Activated CD4-positive, alpha-beta memory T cell treated with anti-CD3 and anti-CD28 coated beads for 36 hours (primary cell): ENCODE data around the gene CDKAL1. TPM values are rescaled to one million over a fixed set of nuclear protein-coding genes. Genes with fewer than 3 reads are reported as not detected.
A peak's percentile ranks its signal among the peaks of the same experiment; 100 is the strongest.

Source experiments
- CTCF ChIA-PET: fragments of 350-600 bp; sonication (Branson Sonifier 250); formaldehyde crosslinking; loops from one replicate; lab custom pipeline; 2021; ENCODE audit warnings: antibody characterized with exemption, inconsistent platforms; lab: Charles Lee
- POLR2A ChIA-PET: fragments of 350-600 bp; sonication (Branson Sonifier 250); formaldehyde crosslinking; loops from one replicate; lab custom pipeline; 2021; ENCODE audit warnings: antibody characterized with exemption; lab: Charles Lee
- DNase-seq: peaks from one replicate; pipeline ENCODE4 v3.0.0-alpha.2; 2020
- H3K27ac Mint-ChIP-seq: one replicate; pipeline ENCODE4 v1.8.0; 2021; ENCODE audit warnings: mixed read lengths
- H3K27me3 Mint-ChIP-seq: one replicate; pipeline ENCODE4 v1.8.0; 2021; ENCODE audit warnings: mixed read lengths
- H3K36me3 Mint-ChIP-seq: one replicate; pipeline ENCODE4 v1.8.0; 2021; ENCODE audit warnings: mixed read lengths
- H3K4me1 Mint-ChIP-seq: one replicate; pipeline ENCODE4 v1.8.0; 2021; ENCODE audit warnings: low read depth, mixed read lengths
- H3K4me3 Mint-ChIP-seq: one replicate; pipeline ENCODE4 v1.8.0; 2021; ENCODE audit warnings: mild to moderate bottlenecking, mixed read lengths
- H3K9me3 Mint-ChIP-seq: one replicate; pipeline ENCODE4 v1.8.0; 2021; ENCODE audit warnings: mixed read lengths
- intact Hi-C: fragments of 100-400 bp; cut with micrococcal nuclease; formaldehyde crosslinking; loops from one replicate; pipeline ENCODE4 v1.15.1; 2023
- total RNA-seq, 2 experiments: library from RNA; stranded (reverse); gene quantifications; one replicate each; pipeline ENCODE4 v1.2.3, GENCODE V29; 2021

The CDKAL1 gene
- total RNA-seq, 2 experiments from 2014 or later, result 23.1 to 23.2 TPM

DNA sequence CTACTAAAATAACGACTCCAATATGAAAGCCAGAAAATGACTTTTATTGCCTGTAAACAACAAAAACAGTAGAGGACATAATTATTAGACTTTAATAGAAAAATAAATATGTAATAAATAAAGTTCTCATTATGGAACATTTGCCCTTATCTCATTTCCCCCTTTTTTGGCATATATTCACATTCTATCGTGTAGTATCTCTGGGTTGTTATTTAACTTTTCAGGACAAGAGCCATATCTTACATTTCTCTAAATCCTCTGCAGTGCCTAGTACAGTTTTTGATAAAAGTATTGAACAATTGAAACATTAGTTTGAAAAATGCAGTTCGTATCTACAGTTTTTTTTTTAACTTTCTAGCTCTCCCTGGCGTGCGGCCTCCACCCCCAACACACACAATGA, 617.3 kb downstream of the CDKAL1 start:
- POLR2A ChIA-PET, result no interaction called here
- Mint-ChIP-seq H3K27me3 (no peaks in the 10 kb centered on the region), H3K36me3 (peaks cover 4% of the 10 kb centered on the region), H3K27ac (no peak overlapping the region), H3K9me3 (no peaks in the 10 kb centered on the region), H3K4me3 (no peak overlapping the region), H3K4me1 (no peaks in the 10 kb centered on the region)
- DNase-seq, result no peak
- intact Hi-C loops, result no loop called here
- CTCF ChIA-PET, result no interaction called here

DNA sequence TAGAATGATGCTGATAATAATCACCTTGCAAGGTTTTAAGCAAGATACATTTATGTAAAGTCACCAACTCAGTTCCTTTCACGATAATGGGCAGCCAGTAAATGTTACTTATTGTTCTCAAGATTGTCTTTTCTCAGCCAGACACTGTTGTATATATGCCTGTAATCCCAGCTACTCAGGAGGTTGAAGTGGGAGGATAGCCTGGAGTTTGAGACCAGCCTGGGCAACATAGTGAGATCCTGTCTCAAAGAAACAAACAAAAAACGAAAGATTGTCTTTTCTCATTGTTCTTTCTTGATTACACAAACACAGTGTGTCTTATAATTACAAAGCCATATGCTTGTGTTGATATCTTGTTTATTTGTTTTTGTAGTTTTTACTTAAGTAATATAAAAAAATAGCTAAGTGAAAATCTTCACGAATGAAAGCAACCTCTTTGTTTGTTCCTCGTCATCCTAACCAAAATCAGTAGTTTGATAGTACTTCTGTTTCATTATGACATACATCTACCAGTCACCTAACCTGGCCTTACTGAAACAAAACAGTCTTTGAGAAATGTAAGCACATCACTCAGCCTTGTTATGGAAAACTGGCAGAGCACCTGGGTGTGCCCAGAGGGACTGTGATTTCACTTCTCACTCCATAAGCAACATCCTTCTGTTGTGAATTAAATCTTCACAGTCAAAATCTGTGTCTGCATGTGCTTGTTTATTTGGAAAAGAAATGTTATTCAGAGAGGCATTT, 623.1 kb downstream of the CDKAL1 start:
- ChIA-PET CTCF (interaction anchor here (0.6 kb wide), 1 partner anchor 282 kb away, joined by 3 read pairs; no protein-coding TSS in a partner anchor), POLR2A (interaction anchor here (0.6 kb wide), 1 partner anchor 786 kb away, joined by 4 read pairs; no protein-coding TSS in a partner anchor)
- Mint-ChIP-seq H3K27ac (no peak overlapping the region), H3K36me3 (peaks cover 2% of the 10 kb centered on the region), H3K4me3 (no peak overlapping the region), H3K4me1 (peaks cover 7% of the 10 kb centered on the region), H3K9me3 (no peaks in the 10 kb centered on the region), H3K27me3 (no peaks in the 10 kb centered on the region)
- DNase-seq, result peak; percentile 12
- intact Hi-C loops, result no loop called here

DNA sequence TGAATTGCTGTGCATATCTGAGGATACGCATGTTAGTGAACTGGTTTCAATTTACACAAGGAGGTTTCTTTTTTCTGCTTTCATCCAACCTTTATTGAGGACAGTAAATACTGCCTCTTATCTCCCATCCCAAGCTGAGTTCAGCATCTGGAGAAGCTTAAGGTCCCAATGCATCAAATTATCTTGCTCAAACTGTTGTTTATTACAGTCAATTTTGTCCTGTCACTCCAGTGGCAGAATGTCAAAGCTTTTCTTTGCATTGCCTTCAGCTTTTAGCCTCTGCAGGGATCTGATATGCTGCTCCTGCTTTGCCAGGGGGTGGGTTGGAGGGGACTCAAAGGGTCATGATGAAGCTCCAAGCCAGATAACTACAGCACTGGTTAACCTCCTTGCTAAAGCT, 623.9 kb downstream of the CDKAL1 start:
- intact Hi-C loops, result no loop called here
- CTCF ChIA-PET, result no interaction called here
- Mint-ChIP-seq H3K36me3 (peaks cover 2% of the 10 kb centered on the region), H3K27me3 (no peaks in the 10 kb centered on the region), H3K9me3 (no peaks in the 10 kb centered on the region), H3K27ac (no peak overlapping the region), H3K4me1 (peaks cover 9% of the 10 kb centered on the region), H3K4me3 (no peak overlapping the region)
- POLR2A ChIA-PET, result no interaction called here
- no peak for DNase-seq

DNA sequence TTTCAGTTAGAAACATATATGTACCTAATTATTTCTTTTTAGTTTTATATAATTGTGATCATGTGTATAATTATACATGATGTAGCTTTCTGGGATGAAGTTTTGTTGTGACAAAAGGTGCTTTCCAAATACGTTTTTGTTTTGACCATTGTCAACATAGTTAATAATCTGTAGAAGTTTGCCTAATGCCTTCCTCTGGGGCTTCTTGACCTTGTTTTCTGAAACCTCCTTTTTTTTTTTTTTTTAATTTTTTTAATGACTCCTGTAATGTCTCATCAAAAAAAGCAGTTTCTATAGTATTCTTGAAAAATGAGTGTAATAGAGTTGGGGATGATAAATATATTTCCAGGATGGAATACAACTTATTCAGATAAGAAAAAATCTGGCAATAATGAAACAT, 624.6 kb downstream of the CDKAL1 start:
- CTCF ChIA-PET, result no interaction called here
- H3K27ac Mint-ChIP-seq, result no peak overlapping the region
- no peaks in the 10 kb centered on the region for H3K9me3 Mint-ChIP-seq
- no peak for DNase-seq
- H3K4me1 Mint-ChIP-seq, result peaks cover 13% of the 10 kb centered on the region
- H3K27me3 Mint-ChIP-seq, result no peaks in the 10 kb centered on the region
- intact Hi-C loops, result no loop called here
- H3K36me3 Mint-ChIP-seq, result peaks cover 2% of the 10 kb centered on the region
- no peak overlapping the region for H3K4me3 Mint-ChIP-seq
- POLR2A ChIA-PET, result no interaction called here

DNA sequence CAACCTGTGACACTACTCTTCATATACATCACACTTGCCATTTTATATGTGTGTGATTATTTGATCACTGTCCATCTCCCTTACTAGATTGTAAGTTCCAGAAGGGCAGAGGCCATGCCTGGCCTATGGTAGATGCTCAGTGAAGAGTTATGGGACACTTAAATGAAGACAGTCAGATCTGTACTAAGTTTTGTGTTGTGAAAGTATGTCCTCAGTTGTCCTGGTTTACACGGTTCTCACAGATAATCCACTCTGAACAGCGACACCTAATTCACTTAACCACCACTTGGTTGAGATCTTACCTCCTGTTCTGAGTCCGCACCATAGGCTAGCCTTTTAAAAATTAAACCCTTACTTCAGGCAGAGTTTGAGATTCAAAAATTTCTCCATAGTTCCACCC, 625.2 kb downstream of the CDKAL1 start:
- peaks cover 6% of the 10 kb centered on the region for H3K36me3 Mint-ChIP-seq
- no peak overlapping the region for H3K27ac Mint-ChIP-seq
- no peak for DNase-seq
- intact Hi-C loops, result no loop called here
- no peak overlapping the region for H3K4me3 Mint-ChIP-seq
- peaks cover 16% of the 10 kb centered on the region for H3K4me1 Mint-ChIP-seq
- ChIA-PET CTCF (no interaction called here), POLR2A (no interaction called here)
- no peaks in the 10 kb centered on the region for H3K9me3 Mint-ChIP-seq
- H3K27me3 Mint-ChIP-seq, result no peaks in the 10 kb centered on the region

DNA sequence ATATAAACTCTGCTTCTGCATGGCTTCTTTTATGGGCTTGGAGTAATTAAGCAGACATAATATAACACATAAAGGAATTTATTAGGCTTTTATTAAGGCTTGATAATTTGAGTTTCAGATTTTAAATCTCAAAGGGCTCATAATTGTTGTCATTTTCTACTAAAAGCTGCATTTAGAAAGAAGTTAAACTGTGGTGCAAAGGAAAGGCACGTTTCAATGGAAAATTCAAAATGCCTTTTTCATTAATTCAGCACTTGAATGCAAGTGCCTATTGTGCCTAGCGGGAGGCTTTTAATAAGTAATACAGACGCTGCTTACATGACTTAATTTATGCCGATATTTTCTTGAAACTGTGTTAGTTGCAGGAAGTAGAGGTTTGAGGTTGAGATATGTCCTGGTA, 627.5 kb downstream of the CDKAL1 start:
- Mint-ChIP-seq H3K27me3 (no peaks in the 10 kb centered on the region), H3K4me1 (peaks cover 20% of the 10 kb centered on the region), H3K9me3 (no peaks in the 10 kb centered on the region), H3K4me3 (no peak overlapping the region), H3K27ac (no peak overlapping the region), H3K36me3 (peaks cover 7% of the 10 kb centered on the region)
- no peak for DNase-seq
- intact Hi-C loops, result no loop called here
- CTCF ChIA-PET, result no interaction called here
- POLR2A ChIA-PET, result no interaction called here

DNA sequence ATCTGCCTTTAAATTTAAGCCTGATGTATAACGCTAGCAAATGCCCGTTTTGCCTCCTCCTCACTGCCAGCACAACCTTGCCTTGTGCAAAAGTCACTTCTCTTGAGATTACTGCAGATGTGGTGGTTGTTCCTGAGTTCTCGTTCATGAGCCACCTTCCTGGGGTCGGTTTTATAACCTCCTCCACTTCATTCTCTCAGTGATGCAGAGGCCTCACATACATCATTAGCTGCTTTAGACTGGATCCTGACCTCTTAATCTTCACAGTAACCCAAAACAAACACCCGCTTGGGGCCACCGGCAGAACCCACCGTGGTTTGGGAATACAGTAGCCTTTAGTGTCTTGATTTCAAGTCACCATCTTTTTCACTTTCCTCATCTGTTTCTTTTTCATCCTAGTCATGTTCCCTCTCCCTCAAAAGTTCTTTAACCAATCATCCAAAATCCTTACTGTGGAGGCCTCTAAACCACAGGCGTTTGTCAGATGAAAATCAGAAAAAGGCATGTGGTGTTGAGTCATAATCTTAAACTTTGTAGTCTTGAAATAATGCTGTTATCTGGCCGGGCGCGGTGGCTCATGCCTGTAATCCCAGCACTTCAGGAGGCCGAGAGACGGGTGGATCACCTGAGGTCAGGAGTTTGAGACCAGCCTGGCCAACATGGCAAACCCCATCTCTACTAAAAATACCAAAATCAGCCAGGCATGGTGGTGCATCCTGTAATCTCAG, 629.0 kb downstream of the CDKAL1 start:
- peaks cover 13% of the 10 kb centered on the region for H3K4me1 Mint-ChIP-seq
- H3K36me3 Mint-ChIP-seq, result peaks cover 7% of the 10 kb centered on the region
- no peaks in the 10 kb centered on the region for H3K27me3 Mint-ChIP-seq
- intact Hi-C loops, result no loop called here
- ChIA-PET POLR2A (no interaction called here), CTCF (no interaction called here)
- no peak for DNase-seq
- H3K27ac Mint-ChIP-seq, result no peak overlapping the region
- no peaks in the 10 kb centered on the region for H3K9me3 Mint-ChIP-seq
- H3K4me3 Mint-ChIP-seq, result no peak overlapping the region

DNA sequence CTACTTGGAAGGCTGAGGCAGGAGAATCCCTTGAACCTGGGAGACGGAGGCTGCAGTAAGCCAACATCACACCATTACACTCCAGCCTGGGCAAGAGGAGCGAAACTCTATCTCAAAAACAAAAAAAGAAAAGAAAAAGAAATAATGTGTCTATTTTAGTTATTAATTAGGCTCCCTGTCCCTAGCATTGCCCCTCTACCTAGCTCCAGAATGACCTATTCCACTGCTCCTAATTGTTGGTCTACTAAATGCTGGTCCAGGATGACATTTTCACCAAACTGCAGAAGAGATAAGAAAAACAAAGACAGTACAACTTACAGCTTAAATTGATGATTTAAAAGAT, 629.6 kb downstream of the CDKAL1 start:
- H3K9me3 Mint-ChIP-seq, result no peaks in the 10 kb centered on the region
- H3K4me1 Mint-ChIP-seq, result peaks cover 13% of the 10 kb centered on the region
- no peak overlapping the region for H3K27ac Mint-ChIP-seq
- intact Hi-C loops, result no loop called here
- no peaks in the 10 kb centered on the region for H3K27me3 Mint-ChIP-seq
- DNase-seq, result no peak
- ChIA-PET POLR2A (no interaction called here), CTCF (interaction anchor here (0.5 kb wide), 1 partner anchor 27 kb away, joined by 5 read pairs; no protein-coding TSS in a partner anchor)
- H3K4me3 Mint-ChIP-seq, result no peak overlapping the region
- peaks cover 7% of the 10 kb centered on the region for H3K36me3 Mint-ChIP-seq

DNA sequence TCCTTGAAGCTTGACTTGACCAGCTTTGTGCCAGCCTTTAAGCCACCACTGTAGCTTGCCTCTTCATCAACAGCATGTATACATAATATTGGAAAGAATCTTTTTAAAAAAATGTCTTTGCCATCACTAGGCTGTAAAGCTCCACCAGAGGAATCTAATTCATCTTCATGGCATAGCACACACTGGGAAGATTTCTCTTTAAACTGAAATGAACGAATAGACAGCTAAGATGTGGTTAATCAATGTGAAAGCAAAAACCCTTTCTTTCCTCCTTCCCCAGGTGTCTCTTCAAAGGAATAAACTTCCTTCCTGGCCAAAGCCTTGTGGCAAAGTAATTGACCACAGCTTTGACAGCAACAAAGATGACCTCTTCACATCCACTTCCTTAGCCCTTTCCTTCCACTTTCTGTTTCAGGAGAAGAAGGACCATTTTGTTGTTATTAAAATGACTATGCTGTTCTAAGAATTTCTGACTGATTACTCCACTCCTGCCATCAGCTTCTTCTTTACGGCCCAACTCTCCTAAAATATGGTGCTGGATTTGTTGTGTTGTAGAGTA, 630.6 kb downstream of the CDKAL1 start:
- Mint-ChIP-seq H3K9me3 (no peaks in the 10 kb centered on the region), H3K27me3 (no peaks in the 10 kb centered on the region), H3K4me3 (no peak overlapping the region), H3K4me1 (peaks cover 13% of the 10 kb centered on the region), H3K36me3 (peaks cover 7% of the 10 kb centered on the region), H3K27ac (no peak overlapping the region)
- CTCF ChIA-PET, result no interaction called here
- intact Hi-C loops, result no loop called here
- POLR2A ChIA-PET, result no interaction called here
- no peak for DNase-seq

DNA sequence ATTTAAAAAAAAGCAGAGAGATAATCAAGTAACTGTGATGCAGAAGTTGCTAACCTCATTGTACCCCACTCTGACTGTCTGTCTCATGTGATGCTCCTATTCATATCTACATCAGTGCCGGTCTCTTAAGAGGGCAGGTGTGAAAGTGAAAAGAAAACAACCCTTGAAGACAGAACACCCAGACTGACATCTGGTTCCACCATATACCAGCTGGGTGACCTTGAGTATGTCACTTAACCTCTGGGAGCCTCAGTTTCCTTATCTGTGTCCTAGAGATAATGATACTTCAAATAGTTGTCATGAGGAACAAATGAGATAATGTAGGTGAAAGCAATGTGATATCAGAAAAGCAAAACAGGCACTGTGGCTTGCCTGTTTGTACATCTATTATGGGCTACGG, 632.5 kb downstream of the CDKAL1 start:
- POLR2A ChIA-PET, result no interaction called here
- CTCF ChIA-PET, result no interaction called here
- no peaks in the 10 kb centered on the region for H3K27me3 Mint-ChIP-seq
- no peak overlapping the region for H3K4me3 Mint-ChIP-seq
- intact Hi-C loops, result no loop called here
- no peaks in the 10 kb centered on the region for H3K9me3 Mint-ChIP-seq
- peaks cover 5% of the 10 kb centered on the region for H3K36me3 Mint-ChIP-seq
- H3K27ac Mint-ChIP-seq, result no peak overlapping the region
- no peak for DNase-seq
- peaks cover 13% of the 10 kb centered on the region for H3K4me1 Mint-ChIP-seq

DNA sequence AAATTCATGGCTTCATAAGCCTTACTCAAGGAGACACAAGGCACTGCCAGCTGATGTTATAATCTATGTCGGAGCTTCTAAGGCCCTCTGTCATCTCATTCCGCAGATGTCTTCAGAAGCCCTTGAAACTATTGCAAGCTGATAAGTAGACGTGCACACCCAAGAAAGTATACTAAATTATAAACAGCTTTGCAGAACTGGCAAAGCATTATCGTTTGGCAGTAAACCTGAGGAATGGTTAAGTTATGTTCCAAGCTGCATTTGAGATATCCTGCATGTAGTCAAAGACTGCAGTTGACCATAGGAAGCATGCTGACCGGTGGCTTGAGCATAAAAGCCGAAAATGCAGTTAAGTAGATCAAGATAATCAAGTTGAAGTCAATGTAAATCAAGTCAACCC, 633.5 kb downstream of the CDKAL1 start:
- no peak overlapping the region for H3K27ac Mint-ChIP-seq
- intact Hi-C loops, result no loop called here
- no peaks in the 10 kb centered on the region for H3K27me3 Mint-ChIP-seq
- peaks cover 13% of the 10 kb centered on the region for H3K4me1 Mint-ChIP-seq
- H3K9me3 Mint-ChIP-seq, result no peaks in the 10 kb centered on the region
- ChIA-PET CTCF (no interaction called here), POLR2A (interaction anchor here (0.5 kb wide), 1 partner anchor 281 kb away, joined by 4 read pairs; no protein-coding TSS in a partner anchor)
- no peak for DNase-seq
- peaks cover 5% of the 10 kb centered on the region for H3K36me3 Mint-ChIP-seq
- no peak overlapping the region for H3K4me3 Mint-ChIP-seq

DNA sequence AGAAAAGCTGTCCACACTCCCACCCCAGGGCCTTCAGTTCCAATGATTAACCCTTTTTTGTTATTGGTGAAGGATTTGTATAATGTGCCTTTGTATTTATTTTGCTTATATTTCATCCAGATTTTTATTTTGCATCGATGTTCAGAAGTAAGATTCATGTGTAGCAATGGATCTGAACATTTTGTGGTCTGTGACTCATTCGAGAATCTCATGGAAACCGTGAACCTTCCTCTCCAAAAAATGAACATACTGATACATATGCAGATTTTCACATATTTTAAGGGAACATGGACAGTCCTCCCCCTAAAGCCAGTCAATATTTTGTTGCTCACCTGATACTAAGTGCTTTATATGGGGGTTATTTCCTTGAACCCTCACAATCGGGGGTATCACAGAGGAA, 637.5 kb downstream of the CDKAL1 start:
- Mint-ChIP-seq H3K27me3 (no peaks in the 10 kb centered on the region), H3K4me3 (no peak overlapping the region), H3K27ac (no peak overlapping the region), H3K36me3 (peaks cover 3% of the 10 kb centered on the region), H3K4me1 (no peaks in the 10 kb centered on the region), H3K9me3 (no peaks in the 10 kb centered on the region)
- intact Hi-C loops, result no loop called here
- no peak for DNase-seq
- ChIA-PET POLR2A (no interaction called here), CTCF (no interaction called here)
